ENCODE data around the gene TSPYL6. TPM values are rescaled to one million over a fixed set of nuclear protein-coding genes. Genes with fewer than 3 reads are reported as not detected.

The TSPYL6 gene
- total and polyA plus RNA-seq, 2 donors (not counting 3 experiments of a cell fraction or from before 2014, with no cell fraction given), result 0.03 TPM; not detected in 1

- Histone ChIP-seq H3K4me3 (replicated peaks in 1 of 3; ENCODE audit: insufficient read depth in 1 of 3, low read depth in 1 of 3, low read length in 3 of 3) (no peak overlapping the region), H3K36me3 (ENCODE audit: control insufficient read depth in 2 of 2, extremely low read depth in 1 of 2, insufficient read depth in 2 of 2, low read length in 2 of 2) (no peaks in the 10 kb centered on the region), H3K27me3 (ENCODE audit: control insufficient read depth in 2 of 2, insufficient read depth in 2 of 2, low read length in 2 of 2) (peaks cover 0 to 3% of the 10 kb centered on the region in 2 experiments), H3K27ac (ENCODE audit: insufficient read depth, low read depth, low read length) (no peak overlapping the region), H3K9me1 (replicated peaks; ENCODE audit: control insufficient read depth, extremely low read depth, insufficient read depth, low read length) (no peaks in the 10 kb centered on the region), H4K20me1 (replicated peaks; ENCODE audit: control insufficient read depth, extremely low read depth, insufficient read depth, low read length) (no peaks in the 10 kb centered on the region), H3K9ac (replicated peaks; ENCODE audit: extremely low read depth, insufficient read depth, low read length) (no peak overlapping the region), H3K4me2 (ENCODE audit: insufficient read depth, low read length) (no peak overlapping the region), H3K9me3 (replicated peaks; ENCODE audit: control insufficient read depth, insufficient read depth, low read length) (no peaks in the 10 kb centered on the region), H3K4me1 (ENCODE audit: control insufficient read depth, extremely low read depth, insufficient read depth, low read length) (no peaks in the 10 kb centered on the region), H2AFZ (ENCODE audit: low read depth, low read length) (no peak overlapping the region), H3K79me2 (ENCODE audit: control insufficient read depth, insufficient read depth, low read length) (no peaks in the 10 kb centered on the region)
- POLR2A ChIA-PET, result no interaction called here
- CTCF ChIA-PET, result interaction anchor here (1.7 to 1.8 kb wide), 2 partner anchors 20 to 33 kb away, joined by 4 to 5 read pairs; no protein-coding TSS in a partner anchor
- intact Hi-C loops (cut with micrococcal nuclease), result no loop called here
- dilution Hi-C loops (cut with MboI; ENCODE audit: extremely low pct_ligation_motif_present, low sequenced_read_pairs), result no loop called here
- DNase-seq (ENCODE audit: low read depth, low spot score) (no peak), FAIRE-seq (no peak)
- TF ChIP-seq GATA2 (IDR thresholded peaks at IDR 0.05; ENCODE audit: insufficient read depth, insufficient read length, low read depth, low read length) (no peak), EZH2 (IDR thresholded peaks at IDR 0.05; ENCODE audit: borderline replicate concordance, low read depth, low read length, severe bottlenecking) (no peak)
- TF ChIP-seq, protein P1, sequence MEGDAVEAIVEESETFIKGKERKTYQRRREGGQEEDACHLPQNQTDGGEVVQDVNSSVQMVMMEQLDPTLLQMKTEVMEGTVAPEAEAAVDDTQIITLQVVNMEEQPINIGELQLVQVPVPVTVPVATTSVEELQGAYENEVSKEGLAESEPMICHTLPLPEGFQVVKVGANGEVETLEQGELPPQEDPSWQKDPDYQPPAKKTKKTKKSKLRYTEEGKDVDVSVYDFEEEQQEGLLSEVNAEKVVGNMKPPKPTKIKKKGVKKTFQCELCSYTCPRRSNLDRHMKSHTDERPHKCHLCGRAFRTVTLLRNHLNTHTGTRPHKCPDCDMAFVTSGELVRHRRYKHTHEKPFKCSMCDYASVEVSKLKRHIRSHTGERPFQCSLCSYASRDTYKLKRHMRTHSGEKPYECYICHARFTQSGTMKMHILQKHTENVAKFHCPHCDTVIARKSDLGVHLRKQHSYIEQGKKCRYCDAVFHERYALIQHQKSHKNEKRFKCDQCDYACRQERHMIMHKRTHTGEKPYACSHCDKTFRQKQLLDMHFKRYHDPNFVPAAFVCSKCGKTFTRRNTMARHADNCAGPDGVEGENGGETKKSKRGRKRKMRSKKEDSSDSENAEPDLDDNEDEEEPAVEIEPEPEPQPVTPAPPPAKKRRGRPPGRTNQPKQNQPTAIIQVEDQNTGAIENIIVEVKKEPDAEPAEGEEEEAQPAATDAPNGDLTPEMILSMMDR (IDR thresholded peaks at IDR 0.05; ENCODE audit: extremely low read depth in 1 of 2, insufficient read depth in 1 of 2, low read depth in 1 of 2, low read length in 2 of 2), result no peak
- no TSS peak for BruUV-seq (replicated peaks)
These were observed 3.6 kb upstream of the TSPYL6 start for GRCh38 chr2:54259413-54260240.

GRCh38 chr2:54258166-54258565 is 2.1 kb upstream of the TSPYL6 start:
- no peak overlapping the region for H3K4me2 ChIP-seq (ENCODE audit: insufficient read depth, low read length)
- H3K79me2 ChIP-seq (ENCODE audit: control insufficient read depth, insufficient read depth, low read length), result no peaks in the 10 kb centered on the region
- H3K4me3 ChIP-seq (replicated peaks in 1 of 3; ENCODE audit: insufficient read depth in 1 of 3, low read depth in 1 of 3, low read length in 3 of 3), result no peak overlapping the region
- H3K9ac ChIP-seq (replicated peaks; ENCODE audit: extremely low read depth, insufficient read depth, low read length), result no peak overlapping the region
- no peaks in the 10 kb centered on the region for H3K9me1 ChIP-seq (replicated peaks; ENCODE audit: control insufficient read depth, extremely low read depth, insufficient read depth, low read length)
- no peaks in the 10 kb centered on the region for H3K36me3 ChIP-seq (ENCODE audit: control insufficient read depth in 2 of 2, extremely low read depth in 1 of 2, insufficient read depth in 2 of 2, low read length in 2 of 2)
- H4K20me1 ChIP-seq (replicated peaks; ENCODE audit: control insufficient read depth, extremely low read depth, insufficient read depth, low read length), result no peaks in the 10 kb centered on the region
- peaks cover 0 to 3% of the 10 kb centered on the region in 2 experiments for H3K27me3 ChIP-seq (ENCODE audit: control insufficient read depth in 2 of 2, insufficient read depth in 2 of 2, low read length in 2 of 2)
- TF ChIP-seq EZH2 (IDR thresholded peaks at IDR 0.05; ENCODE audit: borderline replicate concordance, low read depth, low read length, severe bottlenecking), result no peak
- no peak for TF ChIP-seq MYC (IDR thresholded peaks at IDR 0.05; ENCODE audit: low read depth, low read length)
- TF ChIP-seq POLR2AphosphoS5 (IDR thresholded peaks at IDR 0.05; ENCODE audit: insufficient read depth, low read depth, low read length), result no peak
- TF ChIP-seq FOS (IDR thresholded peaks at IDR 0.05; ENCODE audit: borderline replicate concordance, insufficient read depth, low read length), result no peak
- TF ChIP-seq POLR2A (IDR thresholded peaks at IDR 0.05; ENCODE audit: low read depth, low read length), result no peak
- no peak for TF ChIP-seq MAX (IDR thresholded peaks at IDR 0.05; ENCODE audit: insufficient read depth, insufficient read length)
- TF ChIP-seq GATA2 (IDR thresholded peaks at IDR 0.05; ENCODE audit: insufficient read depth, insufficient read length, low read depth, low read length), result no peak
- ChIA-PET POLR2A (no interaction called here), CTCF (no interaction called here)
- no TSS peak for BruUV-seq (replicated peaks)
- dilution Hi-C loops (cut with MboI; ENCODE audit: extremely low pct_ligation_motif_present, low sequenced_read_pairs) (no loop called here), intact Hi-C loops (cut with micrococcal nuclease) (no loop called here)
- H3K9me3 ChIP-seq (replicated peaks; ENCODE audit: control insufficient read depth, insufficient read depth, low read length), result no peaks in the 10 kb centered on the region
- H3K4me1 ChIP-seq (ENCODE audit: control insufficient read depth, extremely low read depth, insufficient read depth, low read length), result no peaks in the 10 kb centered on the region
- FAIRE-seq (no peak), DNase-seq (ENCODE audit: low read depth, low spot score) (no peak)
- no peak overlapping the region for H2AFZ ChIP-seq (ENCODE audit: low read depth, low read length)
- no peak overlapping the region for H3K27ac ChIP-seq (ENCODE audit: insufficient read depth, low read depth, low read length)
